HepG2 (cell line): ENCODE results near the gene CYBRD1.

Experiments used
- MAZ ChIP-seq, 2 experiments: sonication (generic) in 1 of 2; formaldehyde crosslinking in 1 of 2; IDR thresholded peaks; 2 replicates each; pipeline versions ENCODE4 v1.5.0 to v1.6.1; 2012 to 2020; ENCODE audit warnings: low read depth in 2 of 2, mild to moderate bottlenecking in 2 of 2, borderline replicate concordance in 1 of 2, improper control_type of control experiment in 1 of 2, low read length in 1 of 2, missing genetic modification reagents in 1 of 2, moderate library complexity in 1 of 2
- RAD51 ChIP-seq: fragments of 450-650 bp; IDR thresholded peaks from 2 replicates; pipeline ENCODE4 v1.6.1; 2016; ENCODE audit warnings: borderline replicate concordance
- ZNF891 ChIP-seq: sonication (generic); formaldehyde crosslinking; IDR thresholded peaks from 2 replicates; pipeline ENCODE4 v1.5.0; 2020; ENCODE audit warnings: mild to moderate bottlenecking, missing genetic modification reagents

GRCh38 chr2:171533331-171533730, 11.1 kb downstream of the CYBRD1 start:
- no peak for TF ChIP-seq ZNF891 (CRISPR knock-in tag)
- no peak for TF ChIP-seq MAZ (IDR thresholded peaks at IDR 0.05; ENCODE audit: borderline replicate concordance, low read depth, low read length)
- TF ChIP-seq MAZ (CRISPR knock-in tag; IDR thresholded peaks at IDR 0.05; ENCODE audit: low read depth) = no peak
- no peak for TF ChIP-seq RAD51
